GM19328 (cell line): ENCODE data around the gene ASIC3.

ENCODE experiments used
- ATAC-seq: cut with Tn5 transposase; IDR thresholded peaks from one replicate; pipeline ENCODE4 v1.9.1; 2021; ENCODE audit warnings: mild to moderate bottlenecking, moderate library complexity; ENCODE audit not compliant: unreplicated experiment

ASIC3 gene

DNA sequence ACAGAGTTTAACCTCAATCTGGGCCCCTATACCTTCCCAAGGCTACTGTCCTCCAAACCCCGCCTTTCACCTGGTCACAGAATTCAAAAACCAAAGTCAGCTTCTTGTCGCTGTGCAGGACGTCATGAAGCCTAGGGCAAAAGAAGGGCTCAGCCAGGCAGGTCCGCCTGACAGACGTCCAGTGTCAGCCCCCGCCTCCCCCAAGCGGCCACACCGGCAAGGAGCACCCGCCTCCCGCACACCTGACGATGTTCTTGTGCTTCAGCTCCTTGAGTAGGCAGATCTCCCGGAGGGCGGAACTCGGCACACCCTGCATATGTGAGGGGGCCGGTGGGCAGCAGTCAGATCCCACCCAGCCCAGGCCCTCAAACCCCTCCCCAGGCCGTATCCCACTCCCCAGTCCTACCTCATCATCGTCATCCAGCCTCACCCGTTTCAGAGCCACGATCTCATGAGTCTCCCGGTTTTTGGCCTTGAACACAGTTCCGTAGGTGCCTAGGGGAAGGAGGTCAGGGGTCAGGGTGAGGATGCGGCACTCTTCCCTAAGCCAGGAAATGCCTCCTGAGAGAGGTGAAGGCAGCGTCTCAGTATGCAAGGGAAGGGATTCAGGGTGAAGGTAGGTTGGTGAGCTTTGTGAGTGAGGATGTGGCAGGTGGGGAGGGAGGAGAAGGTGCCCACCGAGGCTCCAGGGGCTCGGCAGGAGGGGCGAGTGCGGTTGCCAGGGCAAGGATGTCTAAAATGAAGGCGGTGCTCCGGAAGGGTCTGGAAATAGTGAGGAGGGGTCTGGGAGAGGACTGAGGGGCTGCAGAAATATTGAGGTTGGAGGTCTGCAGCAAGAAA is 8.6 kb downstream of the ASIC3 start:
- no peak for ATAC-seq

DNA sequence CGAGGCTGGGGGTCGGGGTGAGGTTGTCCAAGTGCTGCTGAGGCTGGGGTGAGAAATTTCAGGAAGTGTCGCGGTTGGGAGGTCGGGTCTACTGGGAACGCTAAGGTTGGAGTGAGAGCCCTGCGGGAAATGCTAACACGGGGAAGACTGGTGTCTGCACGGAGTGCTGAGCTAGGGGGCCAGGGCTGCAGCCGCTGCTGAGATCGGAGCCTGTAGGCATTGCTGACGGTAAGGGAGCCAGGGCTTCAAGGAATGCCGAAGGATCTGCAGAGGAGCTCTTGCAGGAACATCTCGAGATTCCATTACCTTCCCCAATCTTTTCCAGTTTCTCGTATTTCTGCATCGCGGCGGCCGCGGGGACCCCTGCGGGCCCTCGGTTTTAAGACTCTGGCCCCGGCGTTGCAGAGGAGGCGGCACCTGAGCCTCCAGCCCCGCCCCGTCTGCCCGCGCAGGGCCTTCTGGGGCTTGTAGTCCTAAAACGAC is 9.2 kb downstream of the ASIC3 start, which contains the start of gene CDK5:
CDK5 (minus strand) TSS at position 392 of the 483 bp plus-strand sequence; CDS start at position 343, 49 bp downstream.
- ATAC-seq, result peak; percentile 12

DNA sequence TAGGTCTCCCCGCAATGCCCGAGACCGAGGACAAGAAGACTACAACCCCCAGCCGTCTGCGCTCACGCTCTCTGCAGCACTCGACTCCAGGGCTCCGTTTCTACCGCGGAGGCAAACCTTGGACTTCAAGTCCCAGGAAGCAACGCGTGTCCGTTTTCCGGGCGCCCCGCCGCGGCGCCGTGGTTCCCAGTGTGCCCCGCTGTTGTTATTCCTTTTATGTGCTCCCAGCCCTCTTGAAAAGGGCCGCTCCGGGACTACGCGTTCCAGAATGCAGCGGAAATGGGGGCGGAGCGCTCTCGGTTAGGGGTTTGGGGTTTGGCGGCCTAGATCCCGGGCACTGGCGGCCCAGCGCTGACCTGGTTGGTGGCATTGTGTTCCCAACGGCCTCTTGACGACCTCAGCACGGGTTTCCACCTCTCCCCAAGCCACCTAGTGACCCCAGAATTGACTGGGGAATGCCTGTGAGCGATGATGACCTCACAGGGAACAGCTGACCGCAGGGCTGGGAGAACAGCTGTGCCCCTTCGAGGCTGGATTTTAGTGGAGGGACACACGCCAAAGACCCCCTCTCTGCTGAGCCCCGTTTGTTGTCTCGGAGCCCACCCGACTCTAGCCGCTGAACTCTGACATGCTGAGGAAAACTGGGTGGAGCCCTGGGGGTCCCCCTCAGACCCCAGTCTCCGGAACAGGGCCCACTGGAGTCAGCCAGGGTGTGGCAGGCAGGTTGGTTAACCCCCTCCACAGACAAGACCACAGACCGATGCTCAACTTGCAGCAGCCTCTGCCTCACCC is 9.9 kb downstream of the ASIC3 start:
- ATAC-seq, result peak; percentile 89

DNA sequence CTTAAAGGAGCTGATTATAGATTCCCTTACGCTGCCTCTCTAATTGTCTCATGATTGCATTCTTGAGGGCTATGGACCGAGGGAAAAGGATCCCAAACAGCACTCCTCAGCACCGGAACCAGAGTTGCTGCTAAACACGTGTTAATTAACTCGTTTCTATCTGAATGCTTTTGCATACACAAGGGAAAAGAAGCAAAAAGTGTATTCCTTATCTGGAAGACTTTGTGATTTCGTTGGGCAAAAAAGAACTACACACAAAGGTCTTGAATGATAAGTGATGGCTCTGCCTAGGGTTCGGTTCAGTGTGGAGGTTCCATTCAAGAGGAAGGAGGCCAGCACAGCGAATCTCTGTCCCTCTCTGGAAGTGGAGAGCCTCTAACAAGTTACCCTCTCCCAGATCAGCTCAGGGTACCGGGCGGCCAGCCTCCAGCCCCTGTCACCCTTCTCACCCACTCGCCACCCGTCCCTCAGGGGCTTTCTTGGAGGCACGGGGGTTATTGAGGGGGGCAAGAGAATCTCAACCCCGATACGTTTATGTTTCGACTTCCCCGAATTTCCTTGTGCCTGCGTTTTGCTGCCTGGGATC is 10.5 kb downstream of the ASIC3 start:
- no peak for ATAC-seq

DNA sequence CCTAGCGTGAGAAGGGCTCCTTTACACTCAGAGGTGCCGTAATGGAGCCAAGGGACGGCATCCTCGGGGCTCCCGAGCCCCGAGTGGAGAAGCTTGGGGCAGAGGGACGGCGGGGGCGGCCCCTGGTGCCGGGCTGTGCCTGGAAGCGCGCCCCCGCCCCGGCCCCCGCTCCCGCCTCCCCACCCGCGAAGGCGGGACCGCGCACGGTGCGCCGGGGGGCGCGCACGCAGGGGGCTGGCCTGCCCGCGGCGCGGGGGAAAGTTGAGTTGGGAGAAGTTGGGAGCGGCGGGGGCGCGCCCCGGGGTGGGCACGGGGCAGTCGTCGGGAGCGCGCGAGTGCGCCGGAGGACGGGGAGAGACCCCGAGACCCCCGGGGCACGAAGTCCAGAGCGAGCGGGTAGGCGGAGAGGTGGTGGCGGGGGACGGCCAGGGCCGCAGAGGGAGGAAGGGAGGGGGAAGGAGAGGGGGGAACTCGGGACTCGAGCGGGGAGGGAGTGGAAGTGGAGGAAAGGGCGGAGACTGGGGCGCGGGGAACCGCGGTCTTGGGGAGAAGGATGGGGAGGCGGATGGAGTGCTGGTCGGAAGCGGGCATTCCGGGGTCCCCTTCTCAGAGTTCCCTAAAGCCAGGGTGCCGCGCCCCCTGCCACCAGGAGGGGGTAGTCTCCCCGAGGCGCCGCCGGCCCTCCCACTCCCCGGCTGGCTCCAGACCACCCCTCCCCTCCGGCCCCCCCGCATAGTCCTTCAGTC is 11.2 kb downstream of the ASIC3 start, which contains the start of gene SLC4A2:
SLC4A2 (plus strand) TSS at position 223 of the 746 bp plus-strand sequence. CDS start 2,399 bp downstream, outside the sequence.
- no peak for ATAC-seq

DNA sequence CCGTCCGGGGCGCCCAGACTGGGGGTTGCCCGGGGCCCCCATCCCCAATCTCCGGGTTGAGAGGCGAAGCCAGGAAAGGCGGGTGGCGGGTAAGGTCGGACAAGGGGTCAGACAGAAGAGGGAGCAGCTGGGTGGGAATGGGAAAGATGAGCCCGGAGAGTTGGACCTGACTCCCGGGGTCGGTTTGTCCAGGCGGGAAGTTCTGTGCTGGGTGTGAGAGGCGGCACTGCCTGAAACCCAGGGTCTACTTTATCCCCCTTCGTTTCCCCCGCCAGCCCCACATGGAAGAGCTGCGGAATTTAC is 11.7 kb downstream of the ASIC3 start:
- no peak for ATAC-seq

DNA sequence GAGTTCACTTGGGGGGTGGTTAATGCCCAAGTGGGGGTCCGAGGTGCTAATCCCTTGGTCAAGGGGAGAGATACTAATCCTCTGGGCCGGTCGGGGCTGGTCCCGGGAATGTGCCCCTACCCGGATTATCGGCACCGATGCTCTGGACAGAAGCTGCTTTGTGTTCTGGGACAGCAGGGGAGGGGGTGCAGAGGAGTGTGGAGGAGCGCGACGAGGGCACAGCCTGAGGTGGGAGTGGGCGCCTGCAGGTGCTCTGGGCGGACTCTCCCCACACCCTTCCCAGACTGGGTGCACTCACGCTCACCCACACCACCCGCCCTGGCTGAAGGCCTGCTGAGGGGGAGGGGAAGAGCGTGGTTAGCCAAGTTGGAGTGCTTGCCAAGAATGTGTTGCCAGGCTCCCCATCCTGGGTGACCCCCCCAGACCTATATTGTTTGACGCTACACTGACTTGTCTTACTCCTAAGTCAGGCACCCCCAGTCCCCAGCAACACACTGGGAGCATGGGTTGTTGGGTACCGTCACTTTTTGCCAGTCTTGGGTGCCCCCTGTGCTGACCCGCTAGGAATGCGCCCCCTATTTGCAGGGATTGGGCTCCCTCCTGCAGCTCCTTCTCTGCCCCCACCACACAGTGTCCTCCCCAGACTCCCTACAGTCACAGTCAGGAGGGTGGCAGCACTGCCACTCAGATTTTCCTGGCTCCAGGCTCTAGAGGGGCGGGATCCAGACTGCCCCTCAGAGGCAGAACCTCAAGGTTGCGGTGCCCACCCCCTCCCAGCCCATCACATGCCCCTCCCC is 12.3 kb downstream of the ASIC3 start:
- no peak for ATAC-seq

DNA sequence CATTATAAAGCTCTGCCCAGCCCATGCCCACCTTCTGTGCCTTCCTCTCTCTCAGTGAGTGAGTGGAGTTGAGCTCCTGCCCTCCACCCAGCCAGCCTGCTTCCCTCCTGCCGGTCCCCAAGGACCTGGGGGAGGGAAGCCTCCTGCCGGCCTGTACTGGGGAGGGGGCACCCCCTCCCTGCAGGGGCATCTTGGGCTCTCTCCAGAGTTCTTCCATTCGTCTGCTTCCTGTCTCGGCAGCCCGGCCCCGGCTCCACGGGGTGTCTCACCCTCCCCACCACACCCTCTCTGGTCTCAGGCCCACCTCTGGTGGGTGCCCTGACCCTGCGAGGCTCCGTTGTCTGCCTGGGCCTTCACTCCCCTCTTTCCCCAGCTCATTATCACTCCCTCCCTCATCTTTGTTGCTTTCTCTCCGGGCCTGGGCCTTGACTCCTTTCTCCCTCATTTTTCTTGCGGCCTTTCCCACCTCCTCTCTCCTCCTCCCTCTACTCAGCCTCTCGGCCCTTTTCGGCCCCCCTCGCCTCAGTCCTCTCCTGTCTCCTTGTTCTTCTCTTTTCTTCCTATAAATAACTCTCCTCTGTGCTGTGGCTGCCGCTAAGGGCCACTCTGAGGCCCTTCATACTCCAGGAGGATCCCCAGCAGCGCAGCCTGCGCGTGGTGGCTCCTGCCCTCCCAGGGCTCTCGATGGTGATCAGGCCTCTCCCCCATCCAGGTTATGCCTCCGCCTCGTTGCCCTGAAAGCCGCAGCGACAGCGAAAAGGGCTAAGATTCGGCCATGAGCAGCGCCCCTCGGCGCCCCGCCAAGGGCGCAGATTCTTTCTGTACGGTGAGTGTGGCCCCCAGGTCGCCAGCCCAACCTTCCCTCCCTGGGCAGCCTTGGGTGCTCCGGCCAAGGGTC is 13.1 kb downstream of the ASIC3 start:
- ATAC-seq, result no peak

DNA sequence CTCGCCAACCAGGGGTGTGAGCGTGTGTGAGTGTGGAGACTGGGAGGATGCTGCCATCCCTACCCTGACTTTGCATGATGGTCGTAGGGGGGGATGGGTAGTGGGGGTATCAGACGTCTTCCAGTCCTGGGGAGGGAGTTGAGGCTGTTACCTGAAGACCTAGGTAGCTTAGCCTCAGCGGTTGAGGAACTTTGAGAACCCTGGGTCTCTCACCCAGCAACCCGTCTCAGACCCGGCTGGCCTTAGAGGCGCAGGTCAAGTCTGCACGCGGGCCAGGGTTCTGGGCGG is 13.7 kb downstream of the ASIC3 start:
- no peak for ATAC-seq

DNA sequence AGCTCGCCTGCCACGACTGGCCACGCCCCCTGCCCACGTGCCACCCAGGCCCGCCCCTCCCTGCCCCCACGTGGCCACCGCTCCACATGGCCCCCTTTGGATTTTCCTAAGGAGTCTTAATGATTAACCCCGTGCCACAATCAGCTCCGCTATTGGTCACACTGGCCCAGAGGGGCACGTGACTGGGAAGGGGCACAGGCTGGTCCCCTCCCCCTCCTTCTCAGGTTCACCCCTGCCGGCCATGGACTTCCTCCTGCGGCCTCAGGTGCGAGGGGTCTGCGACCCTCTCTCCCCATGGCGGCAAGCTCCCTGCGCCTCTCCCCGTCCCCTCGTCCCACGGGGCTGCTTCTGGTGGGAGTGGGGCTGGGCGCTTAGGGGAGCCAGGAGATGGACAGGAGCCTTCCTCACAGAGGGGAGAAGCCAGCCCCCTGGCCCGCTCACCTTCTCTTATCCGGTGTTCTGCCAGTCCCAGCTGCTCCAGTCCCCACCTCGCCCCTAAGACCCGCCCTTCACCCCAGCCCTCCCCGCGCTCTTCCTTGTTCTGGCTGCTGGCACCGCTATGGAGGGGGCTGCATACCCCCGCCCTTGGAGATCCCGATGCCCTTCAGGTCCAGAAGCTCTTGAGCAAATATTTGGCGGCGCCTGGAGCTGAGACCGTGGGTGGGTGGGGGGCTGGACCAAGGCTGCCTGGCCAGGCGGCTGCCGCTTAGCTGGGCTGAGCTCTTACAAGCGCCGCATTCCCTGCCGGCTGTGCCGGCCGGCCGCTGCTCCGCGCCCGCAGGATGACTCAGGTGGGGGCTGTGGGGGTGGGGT is 14.3 kb downstream of the ASIC3 start:
- ATAC-seq, result no peak

DNA sequence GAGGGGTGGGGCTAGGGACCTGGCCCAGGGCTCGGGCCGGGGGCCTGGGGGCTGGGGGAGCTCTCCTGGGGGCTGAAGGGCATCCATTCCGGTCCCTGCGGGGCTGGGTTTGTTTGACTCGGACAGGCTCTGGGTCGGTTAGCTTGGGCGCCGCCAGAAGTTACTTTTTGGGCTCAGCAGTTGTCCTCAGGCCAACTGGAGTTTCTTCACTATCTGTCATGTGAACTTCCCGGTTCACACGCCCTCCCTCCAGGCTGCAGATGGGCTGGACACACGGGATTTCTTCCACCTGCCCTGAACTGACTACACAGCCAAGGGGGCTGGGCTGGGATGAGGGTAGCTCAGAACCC is 14.9 kb downstream of the ASIC3 start:
- no peak for ATAC-seq

DNA sequence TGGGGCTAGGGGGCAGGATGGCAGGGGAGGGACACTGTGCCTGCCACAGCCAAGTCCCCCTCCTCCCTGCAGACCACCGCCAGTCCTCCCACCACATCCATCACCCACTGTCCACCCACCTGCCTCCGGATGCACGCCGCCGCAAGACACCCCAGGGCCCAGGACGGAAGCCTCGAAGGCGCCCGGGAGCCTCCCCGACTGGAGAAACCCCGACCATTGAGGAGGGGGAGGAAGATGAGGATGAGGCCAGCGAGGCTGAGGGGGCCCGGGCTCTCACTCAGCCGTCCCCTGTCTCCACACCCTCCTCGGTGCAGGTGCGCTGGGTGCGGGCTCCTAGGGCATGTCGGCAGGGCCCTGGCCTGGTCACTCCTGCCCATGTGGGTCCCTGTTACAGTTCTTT is 16.1 kb downstream of the ASIC3 start:
- ATAC-seq, result no peak

DNA sequence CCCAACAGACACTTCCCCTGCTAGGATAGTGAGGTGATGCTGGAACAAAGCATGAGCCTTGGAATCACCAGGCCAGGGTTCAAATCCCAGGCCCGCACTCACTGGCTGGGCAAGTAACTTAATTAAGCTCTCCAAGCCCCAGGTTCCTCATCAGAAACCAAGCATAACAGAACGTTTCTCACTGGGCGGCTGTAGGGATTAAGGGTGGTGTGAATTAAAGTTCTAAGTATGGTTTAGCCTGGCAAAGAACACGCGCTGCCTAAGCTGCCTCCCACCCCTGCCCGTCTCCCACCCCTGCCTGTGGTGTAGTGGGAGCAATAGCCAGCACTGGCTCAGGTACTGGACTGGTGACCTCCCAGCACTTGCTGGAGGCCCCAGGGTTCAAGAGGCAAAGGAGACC is 16.7 kb downstream of the ASIC3 start:
- no peak for ATAC-seq

DNA sequence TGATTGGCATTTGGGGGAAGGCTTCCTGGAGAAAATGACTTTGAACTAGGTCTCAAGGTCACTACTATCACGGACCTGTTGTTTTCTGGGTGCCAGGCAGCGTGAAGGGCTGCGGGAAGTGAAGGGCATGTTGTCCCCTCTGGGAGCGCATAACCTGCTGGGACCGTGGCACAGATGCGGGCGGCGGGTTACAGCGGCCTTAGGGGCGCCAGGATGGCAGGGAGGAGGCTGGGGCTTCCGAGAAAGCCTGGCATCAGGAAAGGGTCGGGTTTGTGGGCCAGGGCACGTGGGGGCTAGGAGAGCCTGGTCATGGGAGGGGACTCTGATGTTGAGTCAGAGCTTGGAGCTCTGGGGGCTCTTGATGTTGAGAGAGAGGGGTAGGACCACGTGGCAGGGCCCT is 17.2 kb downstream of the ASIC3 start:
- no peak for ATAC-seq

DNA sequence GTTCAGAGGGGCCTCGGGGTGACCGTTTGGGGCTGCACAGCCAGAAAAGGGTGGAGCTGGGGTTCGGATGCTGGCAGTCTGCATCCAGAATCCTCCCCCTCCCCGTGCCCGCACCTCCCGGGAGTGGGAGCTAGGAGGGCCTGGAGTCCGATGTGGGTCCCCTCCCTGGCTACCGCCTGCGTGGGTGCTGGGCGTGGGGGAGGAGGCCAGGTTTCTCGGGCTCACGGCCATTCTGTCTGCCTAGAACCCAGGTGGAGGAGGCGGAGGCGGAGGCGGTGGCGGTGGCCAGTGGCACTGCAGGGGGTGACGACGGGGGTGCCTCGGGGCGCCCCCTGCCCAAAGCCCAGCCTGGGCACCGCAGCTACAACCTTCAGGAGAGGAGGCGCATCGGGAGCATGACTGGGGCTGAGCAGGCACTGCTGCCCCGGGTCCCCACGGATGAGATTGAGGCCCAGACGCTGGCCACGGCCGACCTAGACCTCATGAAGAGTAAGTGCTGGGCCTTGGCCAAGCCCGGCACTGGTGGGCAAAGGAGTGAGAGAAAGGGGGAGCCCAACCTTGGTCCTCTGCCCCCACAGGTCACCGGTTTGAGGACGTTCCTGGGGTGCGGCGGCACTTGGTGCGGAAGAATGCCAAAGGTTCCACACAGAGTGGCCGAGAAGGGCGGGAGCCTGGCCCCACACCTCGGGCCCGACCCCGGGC is 18.1 kb downstream of the ASIC3 start:
- no peak for ATAC-seq

DNA sequence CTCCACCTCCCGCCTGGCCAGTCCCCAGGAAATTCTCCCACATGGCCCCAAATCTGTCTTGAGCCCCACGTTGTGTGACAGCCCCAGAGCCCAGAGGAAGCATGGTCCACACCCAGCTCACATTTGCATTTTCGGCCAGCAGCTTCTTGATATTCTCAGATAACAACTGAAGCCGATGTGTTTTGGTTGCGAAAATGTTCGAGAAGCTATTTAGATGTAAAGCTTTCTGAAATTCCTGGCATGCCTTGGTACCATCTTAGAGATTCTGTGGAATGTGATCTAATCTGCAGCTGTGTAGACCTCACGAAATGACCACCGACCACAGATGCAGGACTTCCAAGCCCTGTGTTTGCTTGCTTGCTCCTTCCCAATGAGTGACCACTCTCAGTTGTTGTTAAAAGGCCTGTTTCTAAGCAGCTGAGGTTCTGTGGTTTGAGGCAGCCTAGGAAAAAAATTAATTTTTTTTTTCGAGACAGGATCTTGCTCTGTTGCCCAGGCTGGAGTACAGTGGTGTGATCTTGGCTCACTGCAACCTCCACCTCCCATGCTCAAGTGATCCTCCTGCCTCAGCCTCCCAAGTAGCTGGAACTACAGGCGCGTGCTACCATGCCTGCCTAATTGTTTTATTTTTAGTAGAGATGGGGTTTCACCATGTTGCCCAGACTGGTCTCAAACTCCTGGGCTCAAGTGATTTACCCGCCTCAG is 19.9 kb downstream of the ASIC3 start:
- ATAC-seq, result no peak

DNA sequence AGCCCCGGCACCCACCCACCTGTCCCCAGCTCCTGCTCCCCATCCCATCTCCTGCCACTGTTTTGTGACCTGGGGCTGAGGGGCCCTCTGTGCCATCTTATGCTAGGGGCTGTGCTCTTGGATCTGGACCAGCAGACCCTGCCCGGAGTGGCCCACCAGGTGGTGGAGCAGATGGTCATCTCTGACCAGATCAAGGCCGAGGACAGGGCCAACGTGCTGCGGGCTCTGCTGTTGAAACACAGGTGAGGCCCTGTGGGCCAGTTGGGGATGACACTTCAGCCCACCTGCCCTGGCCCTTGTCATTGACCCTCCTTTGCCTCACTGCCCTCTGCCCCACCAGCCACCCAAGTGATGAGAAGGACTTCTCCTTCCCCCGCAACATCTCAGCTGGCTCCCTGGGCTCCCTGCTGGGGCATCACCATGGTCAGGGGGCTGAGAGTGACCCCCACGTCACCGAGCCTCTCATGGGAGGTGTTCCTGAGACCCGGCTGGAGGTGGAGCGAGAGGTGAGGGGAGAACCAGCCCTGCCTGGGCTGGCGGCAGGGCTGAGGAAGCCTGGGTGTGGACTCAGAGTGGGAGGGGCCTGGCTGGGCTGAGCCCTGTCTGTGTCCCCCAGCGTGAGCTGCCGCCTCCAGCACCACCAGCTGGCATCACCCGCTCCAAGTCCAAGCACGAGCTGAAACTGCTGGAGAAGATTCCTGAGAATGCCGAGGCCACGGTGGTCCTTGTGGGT is 21.7 kb downstream of the ASIC3 start:
- no peak for ATAC-seq
